ENCODE data around the gene ENTHD1.

Gene ENTHD1

DNA sequence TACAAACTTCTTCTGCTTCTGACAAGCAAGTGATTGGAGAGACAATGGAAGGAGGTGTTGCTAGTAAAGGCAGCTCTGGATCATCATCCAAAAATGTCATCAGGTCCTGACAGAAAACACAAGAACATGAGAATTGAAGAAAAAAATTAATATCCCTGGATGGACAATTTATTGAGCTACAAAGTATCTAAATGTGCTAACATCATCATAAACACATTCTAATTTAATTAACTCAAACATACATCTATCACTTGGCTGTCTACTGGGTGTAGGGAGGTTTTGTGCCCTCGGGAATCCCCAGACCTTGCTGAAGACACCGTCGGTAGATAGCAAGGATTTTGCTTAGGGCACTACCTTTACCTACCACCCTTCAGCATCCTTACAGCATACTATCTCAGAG is 72.6 kb downstream of the ENTHD1 start:
- FAIRE-seq (no peak), DNase-seq (ENCODE audit: insufficient read length, low spot score) (no peak)
- no peak for TF ChIP-seq CTCF (IDR thresholded peaks at IDR 0.05; ENCODE audit: insufficient read depth, missing control alignments)

DNA sequence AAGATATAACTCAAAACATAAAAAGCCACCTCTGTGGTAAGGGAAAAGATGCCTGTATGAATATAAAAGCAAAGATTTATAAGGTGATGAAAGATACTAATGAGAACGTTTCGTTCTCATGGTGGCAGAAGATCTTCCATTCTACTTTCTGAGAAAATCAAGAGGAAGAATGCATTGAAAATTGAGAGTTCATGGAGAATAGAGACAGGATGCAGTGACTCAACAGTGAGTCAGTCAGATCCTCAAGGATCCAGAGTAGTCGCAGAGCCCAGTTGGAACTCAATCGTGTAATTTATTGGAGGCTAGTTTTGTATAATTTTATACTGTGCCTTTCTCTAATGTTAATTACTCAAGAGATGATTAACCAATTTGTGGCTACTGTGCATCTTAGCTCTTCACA is 73.3 kb downstream of the ENTHD1 start:
- no peak for FAIRE-seq

GRCh38 chr22:39819429-39819828 is 74.1 kb downstream of the ENTHD1 start:
- FAIRE-seq (no peak), DNase-seq (ENCODE audit: insufficient read length, low spot score) (no peak)
- no peak for TF ChIP-seq CTCF (IDR thresholded peaks at IDR 0.05; ENCODE audit: insufficient read depth, missing control alignments)

More for the DNA sequence above, 73.3 kb downstream of the ENTHD1 start:
- DNase-seq (ENCODE audit: insufficient read length, low spot score), result no peak
- no peak for TF ChIP-seq CTCF (IDR thresholded peaks at IDR 0.05; ENCODE audit: insufficient read depth, missing control alignments)

- no peak for FAIRE-seq
- no peak for TF ChIP-seq CTCF (IDR thresholded peaks at IDR 0.05; ENCODE audit: insufficient read depth, missing control alignments)
- DNase-seq (ENCODE audit: insufficient read length, low spot score), result no peak
Measured at GRCh38 chr22:39818094-39818493, 75.5 kb downstream of the ENTHD1 start.

DNA sequence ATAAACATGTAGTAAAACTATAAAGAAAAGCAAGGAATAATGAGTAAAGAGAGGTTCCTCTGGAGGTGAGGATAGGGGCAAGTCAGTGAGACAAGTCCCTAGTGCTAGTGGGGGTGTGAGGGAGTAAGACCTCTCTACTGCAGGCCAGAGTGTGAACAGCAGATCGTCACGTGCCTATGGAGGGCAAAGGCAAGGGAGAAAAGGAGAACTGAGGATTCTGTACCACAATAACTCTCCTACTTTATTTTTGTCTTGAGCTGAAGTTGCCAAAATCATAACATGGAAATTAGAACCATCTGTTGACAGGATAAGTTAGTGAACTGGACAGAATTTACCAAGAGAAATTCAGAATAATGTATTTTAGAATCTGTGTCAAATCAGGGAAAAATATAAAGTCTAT is 77.6 kb downstream of the ENTHD1 start:
- DNase-seq (ENCODE audit: insufficient read length, low spot score) (no peak), FAIRE-seq (no peak)
- TF ChIP-seq CTCF (IDR thresholded peaks at IDR 0.05; ENCODE audit: insufficient read depth, missing control alignments), result no peak

GRCh38 chr22:39814899-39815298 is 78.7 kb downstream of the ENTHD1 start:
- TF ChIP-seq CTCF (IDR thresholded peaks at IDR 0.05; ENCODE audit: insufficient read depth, missing control alignments), result no peak
- no peak for FAIRE-seq
- no peak for DNase-seq (ENCODE audit: insufficient read length, low spot score)

GRCh38 chr22:39809772-39810557 is 83.6 kb downstream of the ENTHD1 start:
- DNase-seq (ENCODE audit: insufficient read length, low spot score) (no peak), FAIRE-seq (no peak)
- no peak for TF ChIP-seq CTCF (IDR thresholded peaks at IDR 0.05; ENCODE audit: insufficient read depth, missing control alignments)
